NT2/D1 (cell line): ENCODE results near the gene EXOC3L1.

ENCODE experiments used
- SUZ12 ChIP-seq: IDR thresholded peaks from 2 replicates; pipeline ENCODE4 v1.6.1; 2011; ENCODE audit not compliant: insufficient read length, insufficient read depth; ENCODE audit errors: extremely low read depth
- YY1 ChIP-seq: IDR thresholded peaks from 2 replicates; pipeline ENCODE4 v1.6.1; 2011; ENCODE audit not compliant: insufficient read length, insufficient read depth
- ZNF274 ChIP-seq: IDR thresholded peaks from 2 replicates; pipeline ENCODE4 v1.6.1; 2011; ENCODE audit warnings: mild to moderate bottlenecking, low read depth, low read length

GRCh38 chr16:67177743-67178699, 11.9 kb downstream of the EXOC3L1 start:
- no peak for TF ChIP-seq YY1
- no peak for TF ChIP-seq ZNF274
- TF ChIP-seq SUZ12: no peak
